ENCODE measurements around the gene MT3.

- no peak for TF ChIP-seq EZH2 (IDR thresholded peaks at IDR 0.05)
- TF ChIP-seq, protein P1, sequence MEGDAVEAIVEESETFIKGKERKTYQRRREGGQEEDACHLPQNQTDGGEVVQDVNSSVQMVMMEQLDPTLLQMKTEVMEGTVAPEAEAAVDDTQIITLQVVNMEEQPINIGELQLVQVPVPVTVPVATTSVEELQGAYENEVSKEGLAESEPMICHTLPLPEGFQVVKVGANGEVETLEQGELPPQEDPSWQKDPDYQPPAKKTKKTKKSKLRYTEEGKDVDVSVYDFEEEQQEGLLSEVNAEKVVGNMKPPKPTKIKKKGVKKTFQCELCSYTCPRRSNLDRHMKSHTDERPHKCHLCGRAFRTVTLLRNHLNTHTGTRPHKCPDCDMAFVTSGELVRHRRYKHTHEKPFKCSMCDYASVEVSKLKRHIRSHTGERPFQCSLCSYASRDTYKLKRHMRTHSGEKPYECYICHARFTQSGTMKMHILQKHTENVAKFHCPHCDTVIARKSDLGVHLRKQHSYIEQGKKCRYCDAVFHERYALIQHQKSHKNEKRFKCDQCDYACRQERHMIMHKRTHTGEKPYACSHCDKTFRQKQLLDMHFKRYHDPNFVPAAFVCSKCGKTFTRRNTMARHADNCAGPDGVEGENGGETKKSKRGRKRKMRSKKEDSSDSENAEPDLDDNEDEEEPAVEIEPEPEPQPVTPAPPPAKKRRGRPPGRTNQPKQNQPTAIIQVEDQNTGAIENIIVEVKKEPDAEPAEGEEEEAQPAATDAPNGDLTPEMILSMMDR (IDR thresholded peaks at IDR 0.05): no peak
- no peak for TF ChIP-seq EZH2phosphoT487 (IDR thresholded peaks at IDR 0.05)
Measured at GRCh38 chr16:56607109-56607618, 17.8 kb downstream of the MT3 start.

Data from neural progenitor cell (in vitro differentiated cells).